HepG2 (cell line): ENCODE measurements around the gene PPIA. TPM values are rescaled to one million over a fixed set of nuclear protein-coding genes. Genes with fewer than 3 reads are reported as not detected.

Experiments
- ARNT2 ChIP-seq: sonication (generic); formaldehyde crosslinking; IDR thresholded peaks from 2 replicates; pipeline ENCODE4 v1.8.0; 2022; ENCODE audit warnings: mild to moderate bottlenecking, low read depth, missing genetic modification reagents, moderate library complexity
- ATF7 ChIP-seq, 2 experiments: fragments of 450-650 bp in 1 of 2; sonication (generic) in 1 of 2; formaldehyde crosslinking in 1 of 2; IDR thresholded peaks; 2 replicates each; pipeline versions ENCODE4 v1.4.0 to v1.6.1; 2016 to 2020; ENCODE audit warnings: antibody characterized with exemption in 1 of 2, mild to moderate bottlenecking in 1 of 2, missing genetic modification reagents in 1 of 2
- CC2D1A ChIP-seq: sonication (generic); formaldehyde crosslinking; IDR thresholded peaks from 2 replicates; pipeline ENCODE4 v1.8.1; 2023; ENCODE audit warnings: mild to moderate bottlenecking, missing genetic modification reagents
- DBP ChIP-seq: sonication (generic); formaldehyde crosslinking; IDR thresholded peaks from 2 replicates; pipeline ENCODE4 v1.4.0; 2020; ENCODE audit warnings: missing genetic modification reagents; ENCODE audit errors: not compliant biosample characterization
- E2F1 ChIP-seq: sonication (generic); formaldehyde crosslinking; IDR thresholded peaks from 2 replicates; pipeline ENCODE4 v1.5.0; 2020; ENCODE audit warnings: missing genetic modification reagents
- ERF ChIP-seq: IDR thresholded peaks from 2 replicates; pipeline ENCODE4 v1.6.1; 2018; ENCODE audit warnings: missing biosample characterization, missing genetic modification reagents
- FOXK2 ChIP-seq: fragments of 450-650 bp; IDR thresholded peaks from 2 replicates; pipeline ENCODE4 v1.6.1; 2016
- HNF1B ChIP-seq: sonication (generic); formaldehyde crosslinking; IDR thresholded peaks from 2 replicates; pipeline ENCODE4 v1.5.1; 2020; ENCODE audit warnings: mild to moderate bottlenecking, moderate library complexity, missing genetic modification reagents
- HNRNPLL ChIP-seq: fragments of 200-400 bp; formaldehyde crosslinking; IDR thresholded peaks from 2 replicates; pipeline ENCODE4 v1.6.1; 2017; ENCODE audit warnings: mild to moderate bottlenecking, low read depth, low read length; ENCODE audit not compliant: poor library complexity, severe bottlenecking
- IKZF4 ChIP-seq: sonication (generic); formaldehyde crosslinking; IDR thresholded peaks from 2 replicates; pipeline ENCODE4 v1.5.1; 2020; ENCODE audit warnings: borderline replicate concordance, mild to moderate bottlenecking, low read depth, missing genetic modification reagents; ENCODE audit errors: not compliant biosample characterization
- IRF2 ChIP-seq: IDR thresholded peaks from 2 replicates; pipeline ENCODE4 v1.6.1; 2018; ENCODE audit warnings: missing genetic modification reagents, missing compliant biosample characterization
- JUND ChIP-seq: sonication (generic); formaldehyde crosslinking; IDR thresholded peaks from 2 replicates; pipeline ENCODE4 v1.8.0; 2022; ENCODE audit warnings: mild to moderate bottlenecking, missing genetic modification reagents
- NFKB2 ChIP-seq: sonication (generic); formaldehyde crosslinking; IDR thresholded peaks from 2 replicates; pipeline ENCODE4 v1.4.0; 2020; ENCODE audit warnings: missing genetic modification reagents, borderline replicate concordance
- REXO4 ChIP-seq: sonication (generic); formaldehyde crosslinking; IDR thresholded peaks from 2 replicates; pipeline ENCODE4 v1.8.0; 2022; ENCODE audit warnings: missing genetic modification reagents, mild to moderate bottlenecking, borderline replicate concordance
- WIZ ChIP-seq: sonication (generic); formaldehyde crosslinking; IDR thresholded peaks from 2 replicates; pipeline ENCODE4 v1.5.1; 2020; ENCODE audit warnings: mild to moderate bottlenecking, missing genetic modification reagents
- ZNF263 ChIP-seq: sonication (generic); formaldehyde crosslinking; IDR thresholded peaks from 2 replicates; pipeline ENCODE4 v1.4.0; 2020; ENCODE audit warnings: missing genetic modification reagents
- ZNF275 ChIP-seq: sonication (generic); formaldehyde crosslinking; IDR thresholded peaks from 2 replicates; pipeline ENCODE4 v1.8.0; 2022; ENCODE audit warnings: missing genetic modification reagents, mild to moderate bottlenecking, inconsistent platforms, borderline replicate concordance
- ZNF296 ChIP-seq: sonication (generic); formaldehyde crosslinking; conservative IDR thresholded peaks from 2 replicates; pipeline ENCODE4 v1.5.0; 2020; ENCODE audit warnings: mild to moderate bottlenecking, missing genetic modification reagents
- ZNF460 ChIP-seq: sonication (generic); formaldehyde crosslinking; IDR thresholded peaks from 2 replicates; pipeline ENCODE4 v1.5.1; 2020; ENCODE audit warnings: missing genetic modification reagents, mild to moderate bottlenecking, borderline replicate concordance
- ZNF547 ChIP-seq: sonication (generic); formaldehyde crosslinking; IDR thresholded peaks from 2 replicates; pipeline ENCODE4 v1.5.1; 2020; ENCODE audit warnings: mild to moderate bottlenecking, missing genetic modification reagents
- ZNF558 ChIP-seq: sonication (generic); formaldehyde crosslinking; IDR thresholded peaks from 2 replicates; pipeline ENCODE4 v1.9.0; 2022; ENCODE audit warnings: mild to moderate bottlenecking, missing genetic modification reagents, borderline replicate concordance
- ZNF615 ChIP-seq: sonication (generic); formaldehyde crosslinking; IDR thresholded peaks from 2 replicates; pipeline ENCODE4 v1.5.0; 2020; ENCODE audit warnings: mild to moderate bottlenecking, missing genetic modification reagents, borderline replicate concordance
- ZNF616 ChIP-seq: sonication (generic); formaldehyde crosslinking; IDR thresholded peaks from 2 replicates; pipeline ENCODE4 v1.5.0; 2020; ENCODE audit warnings: low read depth, mild to moderate bottlenecking, missing genetic modification reagents
- ZNF777 ChIP-seq: sonication (generic); formaldehyde crosslinking; IDR thresholded peaks from 2 replicates; pipeline ENCODE4 v1.4.0; 2020; ENCODE audit warnings: missing genetic modification reagents
- ZNF839 ChIP-seq: sonication (generic); formaldehyde crosslinking; IDR thresholded peaks from 2 replicates; pipeline ENCODE4 v1.4.0; 2020; ENCODE audit warnings: missing genetic modification reagents, mild to moderate bottlenecking, borderline replicate concordance
- polyA plus RNA-seq, 8 experiments: library from polyadenylated mRNA; depleted of rRNA in 3 of 8; stranded (reverse) in 7 of 8; unstranded in 1 of 8; fragments of >200 nt; fragmentation: Illumina TruSeq in 4 of 8; extraction: Trizol in 4 of 8; gene quantifications; 2 replicates each; pipeline versions ENCODE4 v1.2.1 to v1.2.3, GENCODE V29; 2011 to 2016; ENCODE audit warnings: low read depth in 4 of 8, missing spikeins in 1 of 8, mixed read lengths in 1 of 8; ENCODE audit not compliant: insufficient read depth in 1 of 8
- total RNA-seq, 5 experiments: library from RNA; depleted of rRNA; stranded (reverse); fragments of >200 nt; fragmentation: Illumina TruSeq; extraction: Trizol; gene quantifications; 2 replicates each; pipeline ENCODE4 v1.2.3, GENCODE V29; 2016; ENCODE audit warnings: low read depth in 1 of 5

Gene PPIA
- total and polyA plus RNA-seq, 2 of the 13 experiments (the other 11 are each of a cell fraction or from before 2014, with no cell fraction given): 2,268 to 3,010 TPM

GRCh38 chr7:44847920-44848634, 51.6 kb downstream of the PPIA start, which contains the start of gene H2AZ2 (continued):
- TF ChIP-seq ZNF547: 0 out of 2 replicates have a peak, but pooled peaks have one; percentile 14
- TF ChIP-seq FOXK2: 0 out of 2 replicates have a peak, but pooled peaks have one; percentile 30
- TF ChIP-seq ZNF616: 0 out of 2 replicates have a peak, but pooled peaks have one; percentile 16
- TF ChIP-seq DBP (CRISPR knock-in tag): no peak
- TF ChIP-seq ARNT2: peak; percentile 89; the same call in 1 of the 2 replicates
- TF ChIP-seq IKZF4 (CRISPR knock-in tag): no peak
- TF ChIP-seq ZNF296 (CRISPR knock-in tag): no peak
- no peak for TF ChIP-seq ZNF558
- 0 out of 2 replicates have a peak, but pooled peaks have one; percentile 45 for TF ChIP-seq ZNF263 (CRISPR knock-in tag)
- TF ChIP-seq ATF7 (IDR thresholded peaks at IDR 0.05): 0 out of 2 replicates have a peak, but pooled peaks have one; percentile 32
- TF ChIP-seq ATF7 (CRISPR knock-in tag; IDR thresholded peaks at IDR 0.05): no peak
- no peak for TF ChIP-seq WIZ (CRISPR knock-in tag)
- no peak; the same call in none of the 2 replicates for TF ChIP-seq CC2D1A (CRISPR knock-in tag)
- TF ChIP-seq ZNF777 (CRISPR knock-in tag): peak; percentile 75
- TF ChIP-seq HNF1B (CRISPR knock-in tag): peak; percentile 76
- TF ChIP-seq ZNF839 (CRISPR knock-in tag): no peak
- peak; percentile 79 for TF ChIP-seq HNRNPLL
- no peak; the same call in 1 of the 2 replicates for TF ChIP-seq ZNF460 (CRISPR knock-in tag)
- peak; percentile 15; the same call in 1 of the 2 replicates for TF ChIP-seq ERF (CRISPR knock-in tag)
- TF ChIP-seq NFKB2: peak; percentile 73
- peak; percentile 56; the same call in 1 of the 2 replicates for TF ChIP-seq IRF2 (CRISPR knock-in tag)
- TF ChIP-seq ZNF275 (CRISPR knock-in tag): peak; percentile 79; the same call in 1 of the 2 replicates
- TF ChIP-seq E2F1 (CRISPR knock-in tag): peak; percentile 100
- no peak for TF ChIP-seq ZNF615
- 0 out of 2 replicates have a peak, but pooled peaks have one; percentile 27 for TF ChIP-seq REXO4 (CRISPR knock-in tag)
- no peak for TF ChIP-seq JUND (CRISPR knock-in tag)
